D341Med (cell line): ENCODE data around the gene BABAM1.
A peak's percentile ranks its signal among the peaks of the same experiment; 100 is the strongest.

Experiments
- DNase-seq: peaks from one replicate; pipeline ENCODE4 v3.0.0; 2012; ENCODE audit warnings: low spot score

The BABAM1 gene

DNA sequence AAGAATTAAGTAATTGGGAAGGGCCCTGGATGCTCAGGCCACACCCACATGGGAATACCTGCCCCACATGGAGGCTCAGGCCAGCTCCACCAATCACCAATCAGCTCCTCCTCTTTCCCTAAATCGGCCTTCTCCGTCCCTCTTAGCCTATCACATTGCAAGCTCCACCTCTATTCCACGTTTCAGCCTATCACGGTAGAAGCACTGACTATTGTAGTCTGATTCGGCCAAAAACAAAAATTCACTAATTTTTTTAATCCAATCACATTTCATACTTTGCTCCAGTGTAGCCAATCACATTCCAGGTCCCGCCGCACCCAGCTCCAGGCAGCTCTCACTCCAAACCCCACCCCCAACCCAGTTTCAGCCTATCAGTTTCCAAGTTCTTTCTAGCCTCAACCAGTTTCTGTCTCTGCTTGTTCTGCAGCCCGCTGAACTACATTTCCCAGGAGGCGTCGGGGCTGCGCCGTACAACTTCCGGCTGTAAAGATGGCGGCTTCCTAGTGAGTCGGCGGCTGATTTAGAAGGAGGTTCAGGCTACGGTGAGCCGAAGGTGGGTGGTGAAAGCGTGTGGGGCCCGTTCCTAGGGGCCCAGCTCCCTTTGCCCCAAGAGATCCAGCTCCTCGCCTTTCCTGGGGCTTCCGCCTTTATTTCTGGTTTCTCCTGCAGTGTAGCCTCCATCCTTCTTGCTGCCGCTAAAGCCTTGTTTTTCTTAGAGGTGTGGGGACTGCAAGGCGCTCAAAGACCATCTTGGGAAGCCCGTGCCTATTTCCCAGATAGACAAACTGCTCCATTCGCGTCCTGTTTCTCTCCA is at the start of gene BABAM1:
Gene BABAM1, plus strand, starts transcription at position 469 of the 814 bp plus-strand sequence. CDS start 1,364 bp downstream, outside the sequence.
- DNase-seq = peak; percentile 97

DNA sequence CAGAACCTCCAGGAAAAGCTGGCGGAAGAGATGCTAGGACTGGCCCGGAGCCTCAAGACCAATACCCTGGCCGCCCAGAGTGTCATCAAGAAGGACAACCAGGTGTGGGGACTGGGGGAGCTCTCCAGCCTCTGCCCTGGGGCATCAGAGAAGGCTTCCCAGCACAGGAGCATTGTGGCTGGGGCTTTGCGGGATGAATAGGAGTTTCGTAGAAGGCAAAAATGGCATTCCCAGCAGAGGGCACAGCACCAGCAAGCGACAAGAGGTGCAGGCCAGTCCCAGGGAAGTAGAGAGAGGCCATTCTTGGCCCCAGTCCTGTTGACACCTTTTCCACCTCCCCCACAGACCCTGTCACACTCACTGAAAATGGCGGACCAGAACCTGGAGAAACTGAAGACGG is 48.0 kb upstream of the BABAM1 start:
- no peak for DNase-seq

DNA sequence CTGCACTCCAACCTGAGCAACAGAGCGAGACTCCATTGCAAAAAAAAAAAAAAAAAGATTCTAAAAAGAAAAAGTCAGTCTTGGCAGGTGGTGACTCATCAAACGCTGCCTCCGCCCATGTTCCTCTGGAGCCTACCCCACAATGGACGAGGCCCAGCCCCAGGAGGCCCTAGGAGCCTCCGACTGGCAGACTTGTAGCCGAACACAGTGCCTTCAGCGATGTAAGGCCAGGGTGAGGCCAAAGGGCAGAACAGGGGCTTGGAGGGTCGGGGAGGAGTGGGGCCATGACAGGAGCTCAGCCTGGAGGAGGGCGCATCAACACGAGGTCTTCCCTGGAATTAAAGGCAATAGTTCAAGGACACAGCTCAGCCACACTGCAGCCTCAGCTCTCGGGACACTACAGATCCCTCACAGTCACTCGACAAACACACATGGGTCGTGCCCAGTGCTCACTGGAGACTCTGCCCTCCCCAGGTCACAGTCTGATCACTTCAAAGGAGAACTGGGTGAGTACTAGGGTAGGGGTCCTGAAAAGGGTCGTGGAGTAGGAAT is 47.0 kb upstream of the BABAM1 start:
- no peak for DNase-seq

DNA sequence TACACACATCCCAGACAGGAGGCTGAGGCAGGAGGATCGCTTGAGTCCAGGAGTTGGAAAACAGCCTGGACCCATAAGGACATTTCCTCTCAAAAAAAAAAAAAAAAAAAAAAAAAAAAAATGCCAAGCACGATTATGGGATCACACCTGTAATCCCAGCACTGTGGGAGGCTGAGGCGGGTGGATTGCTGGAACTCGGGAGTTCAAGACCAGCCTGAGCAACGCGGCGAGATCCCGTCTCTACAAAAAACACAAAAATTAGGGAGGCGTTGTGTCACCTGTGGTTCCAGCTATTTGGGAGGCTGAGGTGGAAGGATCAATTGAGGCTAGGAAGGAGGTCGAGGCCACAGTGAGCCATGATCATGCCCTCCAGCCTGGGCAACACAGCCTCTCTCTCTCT is 42.2 kb upstream of the BABAM1 start:
- DNase-seq = no peak

DNA sequence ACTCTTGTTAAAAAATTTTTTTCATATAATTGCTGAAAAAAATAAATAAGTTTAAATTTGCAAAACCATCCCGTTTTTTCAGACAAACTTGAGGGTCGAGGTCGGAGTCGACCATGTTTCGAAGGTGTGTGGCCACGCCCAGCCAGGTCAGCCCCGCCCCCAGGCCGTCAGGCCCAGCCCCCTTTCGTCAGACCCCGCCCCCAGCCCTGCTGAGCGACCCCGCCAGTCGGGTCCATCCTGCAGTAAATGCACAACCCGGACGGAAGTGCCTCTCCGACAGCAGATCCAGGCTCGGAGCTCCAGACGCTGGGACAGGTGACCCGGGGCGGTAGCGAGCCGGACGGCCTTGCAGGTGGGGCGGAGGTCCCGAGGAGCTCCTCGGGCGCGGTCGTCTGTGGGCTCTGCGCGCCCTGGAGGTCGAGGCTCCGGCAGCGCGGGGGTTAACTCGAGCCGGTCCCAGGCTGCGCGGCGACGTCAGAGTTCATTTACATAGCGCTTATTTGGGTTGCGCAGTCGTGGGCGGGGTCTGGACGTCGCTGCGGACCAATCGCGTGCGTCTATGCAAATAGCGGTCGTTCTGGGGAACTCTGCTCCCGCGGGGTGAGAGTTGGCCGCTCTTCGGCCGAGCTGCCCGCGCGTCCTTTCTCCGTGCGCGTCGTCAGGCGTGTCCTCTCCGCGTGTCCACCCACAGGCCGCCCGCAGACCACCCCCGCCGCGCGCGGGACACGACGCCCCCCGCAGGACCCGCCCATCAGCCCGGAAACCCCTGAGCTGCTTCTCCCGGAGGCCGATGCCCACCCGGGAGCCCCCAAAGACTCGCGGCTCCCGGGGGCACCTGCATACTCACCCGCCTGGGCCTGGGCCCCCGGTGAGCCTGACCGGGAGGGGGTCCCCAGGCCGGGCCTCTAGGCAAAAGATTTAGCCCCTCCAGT is 41.0 kb upstream of the BABAM1 start, which contains the start of gene OCEL1:
Gene OCEL1, plus strand, starts transcription at position 225 of the 932 bp plus-strand sequence. Its CDS starts 22 bp downstream, at position 247.
- peak; percentile 95 for DNase-seq

DNA sequence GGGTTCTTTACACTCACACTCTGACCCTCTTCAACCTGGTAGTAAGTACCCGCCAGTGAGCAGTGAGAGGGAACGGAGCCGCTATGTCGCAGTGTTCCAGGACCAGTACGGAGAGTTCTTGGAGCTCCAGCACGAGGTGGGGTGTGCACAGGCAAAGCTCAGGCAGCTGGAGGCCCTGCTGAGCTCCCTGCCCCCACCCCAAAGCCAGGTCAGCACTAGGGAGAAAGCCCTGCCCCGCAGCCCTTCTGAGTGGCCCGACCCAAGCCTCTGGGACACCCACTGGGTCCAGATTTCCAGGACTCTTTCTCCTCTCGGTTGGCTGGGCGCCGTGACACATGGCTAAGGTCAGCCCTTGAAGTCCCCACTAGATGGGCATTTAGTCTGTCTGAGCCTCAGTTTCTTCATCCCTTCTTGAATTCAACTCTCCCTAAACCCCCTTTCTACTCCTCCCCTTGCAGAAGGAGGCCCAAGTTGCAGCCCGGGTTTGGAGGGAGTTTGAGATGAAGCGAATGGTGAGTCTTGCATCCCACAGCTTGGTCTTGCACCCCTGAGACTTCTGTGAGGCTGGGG is 39.4 kb upstream of the BABAM1 start:
- DNase-seq = no peak

DNA sequence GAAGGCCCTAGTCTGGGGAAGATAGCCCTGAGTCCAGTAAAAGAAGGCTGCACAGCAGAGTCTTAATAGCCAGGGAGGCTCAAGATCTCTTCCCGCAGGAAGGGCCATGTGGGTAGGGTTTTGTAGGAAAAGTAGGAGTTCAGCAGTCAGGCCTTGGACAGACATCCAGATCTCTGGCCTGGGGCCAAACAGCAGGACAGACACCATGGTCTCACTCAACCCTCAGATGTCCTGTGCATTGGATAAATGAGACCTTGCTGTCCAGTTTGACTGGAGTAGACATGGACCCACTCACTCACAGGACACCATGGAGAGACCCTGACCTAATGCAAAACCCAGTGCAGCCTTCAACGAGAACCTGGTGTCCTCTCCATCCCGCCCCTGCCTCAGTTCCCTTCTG is 37.4 kb upstream of the BABAM1 start:
- DNase-seq = no peak

DNA sequence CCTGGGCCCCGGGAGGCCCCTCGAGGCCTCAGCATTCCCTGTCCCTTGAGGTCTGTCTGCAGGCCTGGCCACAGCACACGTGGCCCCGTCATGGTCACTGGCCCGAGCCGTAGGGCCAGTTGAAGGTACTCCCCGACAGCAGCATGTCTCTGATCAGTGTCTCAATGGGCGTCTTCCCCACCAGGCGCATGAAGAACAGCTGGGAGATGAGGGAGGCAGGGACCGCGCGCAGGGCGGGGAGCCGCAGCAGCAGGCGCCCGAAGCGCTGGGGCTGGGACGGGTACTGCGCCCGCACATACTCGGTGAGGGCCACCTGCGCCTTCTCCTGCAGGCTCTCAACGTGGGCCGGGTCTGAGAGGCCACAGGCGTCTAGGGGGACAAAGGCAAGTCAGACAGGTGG is 35.0 kb upstream of the BABAM1 start:
- DNase-seq = no peak

DNA sequence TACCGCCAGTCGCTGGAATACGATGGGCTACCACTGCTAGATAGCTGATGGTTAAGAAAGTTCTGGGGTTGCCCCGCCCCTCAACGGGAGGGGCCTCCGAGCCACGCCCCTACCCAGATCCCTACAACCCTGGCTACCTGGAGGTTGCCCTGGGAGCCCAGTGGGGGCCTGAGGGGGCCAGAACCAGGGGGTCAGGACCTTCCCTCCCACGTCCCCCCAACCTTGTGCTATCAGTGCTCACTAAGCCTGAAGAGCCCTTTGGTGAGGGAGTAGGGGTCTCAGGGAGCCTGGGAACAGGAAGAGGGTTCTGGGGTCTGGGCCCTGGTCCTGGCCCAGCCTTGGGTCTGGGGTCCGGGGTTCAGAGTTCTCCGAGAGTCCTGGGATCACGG is 32.3 kb upstream of the BABAM1 start:
- peak; percentile 74 for DNase-seq

DNA sequence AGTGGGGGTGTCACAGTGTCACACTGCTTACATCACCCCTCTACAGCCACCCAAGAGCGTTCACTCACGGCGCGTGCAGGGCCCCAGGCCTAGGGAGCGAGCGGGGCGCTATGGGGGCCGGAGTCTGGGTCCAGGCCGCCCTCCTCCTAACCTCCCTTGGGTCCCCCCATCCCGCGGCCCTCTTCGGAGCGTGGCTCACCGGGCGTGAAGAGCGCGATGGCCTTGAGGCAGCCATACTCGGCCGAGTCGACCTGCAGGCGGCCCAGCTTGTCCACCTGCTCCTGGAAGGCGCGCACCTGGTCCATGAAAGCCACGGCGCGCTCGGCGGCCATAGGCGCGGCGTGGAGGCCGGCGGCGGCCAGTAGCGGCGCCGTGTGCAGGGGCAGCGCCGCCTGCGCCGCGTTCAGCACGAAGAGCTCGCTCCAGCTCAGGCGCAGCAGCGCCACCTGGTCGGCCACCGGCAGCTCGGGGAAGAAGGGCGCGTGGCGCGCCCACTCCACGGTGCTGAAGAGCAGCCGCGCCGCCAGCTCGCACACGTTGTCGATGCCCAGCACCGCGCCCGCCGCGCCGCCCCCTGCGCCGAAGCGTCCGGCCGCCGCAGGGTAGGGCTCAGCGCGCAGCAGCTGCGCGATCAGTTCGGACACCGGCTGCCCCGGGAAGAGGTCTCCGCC is 31.8 kb upstream of the BABAM1 start:
- peak; percentile 83 for DNase-seq

DNA sequence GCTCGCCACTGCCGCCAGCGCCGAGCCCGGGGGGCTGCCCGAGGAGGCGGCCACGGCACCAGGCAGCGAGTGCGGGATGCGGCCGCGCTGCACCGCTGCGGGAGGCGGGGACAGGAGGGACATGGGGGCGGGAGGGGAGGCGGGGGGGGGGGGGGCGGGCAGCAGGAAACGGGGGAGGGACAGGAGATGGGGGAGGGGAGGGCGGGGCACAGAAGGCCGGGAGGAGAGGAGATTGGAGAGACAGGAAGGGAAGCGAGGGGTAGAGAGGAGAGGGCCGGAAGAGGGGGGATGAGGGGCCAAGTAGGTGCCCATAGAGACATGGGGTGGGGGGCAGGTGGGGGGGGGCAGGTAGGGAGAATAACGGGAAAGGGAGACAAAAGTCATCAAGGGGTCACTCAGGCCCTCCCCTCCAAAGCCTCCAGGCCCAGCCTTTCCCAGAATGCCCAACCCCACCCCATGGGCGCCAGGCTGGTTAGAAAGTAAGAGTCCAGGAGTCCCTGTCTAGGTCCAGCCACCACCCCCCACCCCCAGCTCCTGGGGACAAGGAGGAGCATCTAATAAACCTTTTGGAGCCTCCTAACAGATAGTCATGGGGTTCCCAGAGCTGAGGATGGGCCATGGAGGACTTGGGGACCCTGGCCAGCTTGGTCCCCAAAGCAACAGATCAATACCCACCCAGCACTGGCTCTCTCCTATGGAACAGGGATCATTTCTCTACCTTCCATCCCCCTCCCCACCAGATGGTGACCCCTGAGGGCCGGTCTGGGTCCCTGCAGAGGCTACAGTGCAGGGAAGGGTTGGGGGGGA is 31.1 kb upstream of the BABAM1 start:
- peak; percentile 84 for DNase-seq

DNA sequence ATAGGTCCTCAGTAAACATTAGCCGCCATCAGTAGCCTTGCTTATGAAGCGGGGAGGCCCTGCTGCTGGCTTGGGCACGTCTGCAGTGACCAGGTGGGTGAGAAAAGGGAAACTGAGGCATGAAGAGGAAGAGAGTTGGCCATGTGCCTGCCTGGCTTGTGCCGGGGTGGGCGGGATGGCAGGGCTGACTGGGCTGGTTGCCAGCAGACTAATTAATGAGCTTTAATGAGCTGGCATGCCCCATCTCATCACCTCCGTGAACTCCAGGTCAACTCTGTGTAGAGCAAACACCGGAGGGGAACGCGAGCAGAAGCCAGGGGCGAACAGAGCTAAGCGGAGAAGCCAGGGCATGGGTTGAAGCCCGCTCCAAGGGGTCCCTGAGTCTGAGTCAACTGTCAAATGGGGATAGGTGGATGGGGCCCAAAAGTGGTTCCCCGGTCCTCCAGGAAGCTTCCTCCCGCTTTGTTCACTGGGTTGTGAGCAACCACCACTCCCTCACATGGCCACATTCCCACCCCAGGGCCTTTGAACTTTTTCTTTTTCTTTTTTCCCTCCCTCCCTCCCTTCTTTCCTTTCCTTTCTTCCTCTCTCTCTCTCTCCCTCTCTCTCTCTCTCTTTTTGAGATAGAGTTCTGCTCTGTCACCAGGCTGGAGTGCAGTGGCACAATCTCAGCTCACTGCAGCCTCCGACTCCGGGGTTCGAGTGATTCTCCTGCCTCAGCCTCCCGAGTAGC is 30.3 kb upstream of the BABAM1 start:
- no peak for DNase-seq

DNA sequence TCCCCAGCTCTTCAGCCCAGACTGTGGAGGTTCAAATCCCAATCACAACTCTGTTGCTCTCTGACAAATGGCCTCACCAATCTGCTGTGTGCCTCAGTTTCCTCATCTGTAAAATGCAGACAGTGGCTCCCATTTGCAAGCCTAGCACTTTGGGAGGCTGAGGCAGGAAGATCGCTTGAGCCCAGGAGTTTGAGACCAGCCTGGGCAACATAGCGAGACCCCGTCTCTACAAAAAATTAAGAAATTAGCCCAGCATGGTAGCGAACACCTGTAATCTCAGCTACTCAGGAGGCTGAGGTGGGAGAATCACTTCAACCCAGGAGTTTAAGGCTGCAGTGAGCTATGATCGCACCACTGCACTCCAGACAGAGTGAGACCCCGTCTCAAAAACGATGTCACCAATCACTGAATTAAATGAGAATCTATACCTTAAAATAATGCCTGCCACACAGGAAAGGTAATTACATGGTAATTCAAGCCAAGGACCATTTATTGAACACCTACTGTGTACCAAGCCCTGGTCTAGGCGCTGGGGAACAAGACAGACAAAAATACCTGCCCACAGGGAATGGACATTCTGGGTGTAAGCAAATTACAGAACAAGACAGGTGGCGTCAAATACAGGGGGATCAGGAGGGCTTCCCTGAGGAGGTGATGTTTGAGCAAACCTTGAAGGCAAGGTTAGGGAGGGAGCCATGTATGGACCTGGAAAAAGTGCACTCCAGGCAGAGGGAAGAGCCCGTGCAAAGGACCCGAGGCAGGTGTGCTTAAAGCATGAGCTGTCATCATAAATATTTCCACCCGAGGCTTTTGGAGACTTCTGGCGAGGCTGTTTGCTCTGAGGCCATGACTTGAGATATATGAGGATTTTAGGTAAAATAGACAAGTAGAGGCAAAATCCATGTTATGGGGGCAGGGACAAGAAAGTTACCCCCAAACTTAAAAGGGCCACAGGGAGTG is 29.2 kb upstream of the BABAM1 start:
- no peak for DNase-seq

DNA sequence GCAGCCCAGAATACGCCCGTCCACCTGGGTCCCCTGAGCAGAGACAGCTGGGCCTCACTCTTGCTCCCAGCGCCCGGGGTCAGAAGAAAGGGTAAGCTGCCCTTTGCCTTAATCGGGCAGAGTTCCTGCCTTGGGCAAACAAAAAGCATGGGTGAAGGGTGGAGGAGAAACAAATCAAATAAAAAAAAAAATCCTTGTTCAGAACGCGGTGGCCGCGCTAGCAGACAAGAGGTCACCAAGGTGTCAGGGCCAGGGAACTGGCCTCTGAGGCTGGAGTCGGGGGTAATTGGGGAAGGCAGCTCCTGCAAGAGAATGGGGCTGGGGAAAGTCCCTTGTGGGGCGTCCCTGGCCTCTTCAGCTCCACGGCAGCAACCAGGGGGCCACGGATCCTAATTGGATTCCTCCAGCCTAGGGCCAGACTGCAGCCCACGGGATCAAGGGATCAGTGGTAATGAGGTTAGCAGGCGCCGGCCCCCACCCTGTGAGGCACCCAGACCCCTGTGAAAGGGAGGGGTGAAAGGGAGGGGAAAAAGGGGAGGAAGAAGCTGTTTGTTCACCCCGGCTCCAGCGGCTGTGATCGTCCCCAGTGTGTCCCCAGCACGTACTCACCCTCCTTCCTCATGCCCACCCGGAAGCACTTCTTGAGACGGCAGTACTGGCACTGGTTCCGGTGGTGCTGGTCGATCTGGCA is 27.0 kb upstream of the BABAM1 start:
- no peak for DNase-seq

DNA sequence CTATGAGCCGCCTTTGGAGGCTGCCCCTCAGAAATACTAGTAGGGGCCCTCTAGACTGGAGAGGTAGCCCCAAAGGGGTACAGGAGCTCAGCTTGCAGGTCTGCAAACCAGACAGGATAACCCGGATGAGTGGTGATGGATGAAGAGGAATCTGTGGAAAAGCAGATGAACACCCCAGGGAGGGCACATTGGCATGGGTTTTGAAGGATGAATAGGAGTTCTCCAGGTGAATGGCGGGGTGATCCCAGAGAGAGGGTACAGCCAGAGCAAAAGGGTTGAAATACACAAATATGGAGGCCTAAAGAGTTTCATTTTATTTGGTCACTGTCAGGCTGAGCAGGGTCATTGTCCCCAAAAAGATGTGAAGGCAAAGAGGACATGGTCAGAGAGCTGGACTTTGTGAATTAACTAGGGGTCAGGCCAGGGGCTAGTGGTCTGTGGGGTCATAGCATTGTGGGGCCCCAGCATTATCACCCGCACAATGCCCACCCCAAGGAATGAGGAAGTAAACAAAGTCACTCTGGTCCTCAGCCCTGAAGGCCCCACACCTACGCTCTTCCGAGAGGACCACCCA is 26.3 kb upstream of the BABAM1 start:
- DNase-seq = no peak

DNA sequence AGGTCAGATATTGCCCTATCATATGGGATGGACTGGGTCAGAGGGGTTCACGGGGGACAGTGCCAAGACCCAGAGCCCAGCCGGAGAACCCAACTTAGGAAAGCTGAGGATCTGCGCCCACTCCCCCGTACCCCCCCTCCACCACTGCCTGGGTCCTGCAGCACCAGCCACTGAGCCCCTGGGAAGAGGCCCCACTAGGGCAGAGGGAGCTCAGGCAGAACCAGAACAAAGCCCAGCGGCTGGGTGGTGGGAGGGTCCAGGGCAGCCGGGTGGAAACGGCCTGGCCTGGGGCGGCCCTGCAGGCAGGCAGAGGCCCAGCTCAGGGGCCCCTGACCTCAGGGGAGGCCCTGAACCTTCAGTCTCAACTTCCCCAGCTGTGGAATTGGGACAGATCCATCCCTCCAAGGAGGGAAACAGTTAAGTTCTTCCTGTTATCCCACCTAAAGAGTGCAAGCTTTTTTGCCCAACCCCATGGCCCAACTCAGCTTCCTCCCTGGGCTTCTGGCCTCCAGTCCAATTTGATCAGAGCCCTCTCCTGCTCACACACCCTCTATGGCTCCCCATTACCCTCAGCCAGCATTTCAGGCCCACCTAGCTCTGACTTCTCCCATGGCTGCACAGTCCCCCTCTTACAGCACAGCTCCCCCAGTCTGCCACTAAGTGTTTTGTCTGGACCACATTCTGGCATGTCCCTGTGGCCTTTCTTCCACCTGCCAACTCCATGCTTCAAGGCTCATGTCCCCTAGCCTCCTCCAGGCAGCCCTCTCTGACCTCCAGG is 24.6 kb upstream of the BABAM1 start:
- no peak for DNase-seq

DNA sequence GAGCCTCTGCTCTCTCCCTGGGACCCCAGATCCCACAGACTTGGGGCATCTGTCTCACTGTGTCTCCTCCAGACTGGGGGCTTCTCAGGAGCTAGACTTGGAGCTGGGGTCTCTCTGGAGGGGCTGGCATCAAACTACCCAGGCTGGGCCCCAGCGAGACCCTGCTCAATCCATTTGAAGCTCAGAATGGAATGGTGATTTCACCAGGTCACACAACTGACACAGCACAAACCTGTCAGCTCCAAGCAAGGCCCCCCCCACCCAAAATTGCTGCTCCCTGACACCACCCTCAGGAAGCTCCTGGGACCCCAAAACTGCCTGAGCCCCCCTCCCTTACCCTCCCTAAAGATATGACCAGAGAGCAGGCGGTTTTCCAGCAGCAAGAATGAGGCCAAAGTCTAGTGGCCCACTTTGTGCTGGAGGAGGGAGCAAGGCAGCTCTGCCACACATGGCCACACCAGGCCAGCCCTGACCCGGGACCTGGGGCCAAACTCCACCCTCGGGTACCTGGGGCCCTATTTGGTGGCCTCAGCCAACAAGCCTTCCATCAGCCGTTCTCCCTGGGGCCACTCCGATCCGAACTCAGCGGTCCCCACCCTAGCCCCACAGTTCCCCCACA is 23.9 kb upstream of the BABAM1 start:
- DNase-seq = peak; percentile 24
